HG03097 (cell line): ENCODE results near the gene GRP.

Experiments used
- ATAC-seq: cut with Tn5 transposase; IDR thresholded peaks from one replicate; pipeline ENCODE4 v1.9.1; 2021; ENCODE audit not compliant: unreplicated experiment, low FRiP score

The GRP gene

GRCh38 chr18:59266886-59267502 lies 47.0 kb downstream of the GRP start:
- ATAC-seq, result no peak

- ATAC-seq, result no peak
Observed at GRCh38 chr18:59267503-59268126, 47.7 kb downstream of the GRP start.

GRCh38 chr18:59268127-59268720 lies 48.3 kb downstream of the GRP start:
- no peak for ATAC-seq

- no peak for ATAC-seq
Observed at GRCh38 chr18:59268721-59269562, 49.0 kb downstream of the GRP start.

GRCh38 chr18:59269563-59270119 lies 49.7 kb downstream of the GRP start:
- ATAC-seq, result no peak

- no peak for ATAC-seq
Observed at GRCh38 chr18:59270689-59271257, 50.8 kb downstream of the GRP start.

- no peak for ATAC-seq
Observed at GRCh38 chr18:59271606-59272220, 51.8 kb downstream of the GRP start.

- no peak for ATAC-seq
Observed at GRCh38 chr18:59272221-59272888, 52.4 kb downstream of the GRP start.

GRCh38 chr18:59272891-59273758 lies 53.2 kb downstream of the GRP start, which contains the start of gene RAX:
TSS of gene RAX (minus strand) at chr18:59273454. CDS start at chr18:59273206, 248 bp downstream.
- ATAC-seq, result peak; percentile 65

- ATAC-seq, result no peak
Observed at GRCh38 chr18:59273759-59274532, 54.0 kb downstream of the GRP start.

GRCh38 chr18:59274533-59274928 lies 54.6 kb downstream of the GRP start:
- ATAC-seq, result no peak

GRCh38 chr18:59275406-59275949 lies 55.5 kb downstream of the GRP start:
- no peak for ATAC-seq

- ATAC-seq, result no peak
Observed at GRCh38 chr18:59276047-59276446, 56.1 kb downstream of the GRP start.

- ATAC-seq, result no peak
Observed at GRCh38 chr18:59278793-59279192, 58.8 kb downstream of the GRP start.

- no peak for ATAC-seq
Observed at GRCh38 chr18:59279193-59279592, 59.2 kb downstream of the GRP start.

- no peak for ATAC-seq
Observed at GRCh38 chr18:59279722-59280121, 59.8 kb downstream of the GRP start.
